CD4-positive, alpha-beta memory T cell (primary cell): ENCODE results near the gene TMEM40. TPM values are rescaled to one million over a fixed set of nuclear protein-coding genes. Genes with fewer than 3 reads are reported as not detected.

Experiments used
- CTCF ChIA-PET: fragments of 350-600 bp; sonication (Branson Sonifier 250); formaldehyde crosslinking; loops from one replicate; lab custom pipeline; 2021; ENCODE audit warnings: inconsistent platforms; ENCODE audit not compliant: partially characterized antibody; lab: Charles Lee
- POLR2A ChIA-PET: fragments of 350-600 bp; sonication (Branson Sonifier 250); formaldehyde crosslinking; loops from one replicate; lab custom pipeline; 2021; ENCODE audit not compliant: partially characterized antibody; lab: Charles Lee
- DNase-seq, 5 donors: peaks; one replicate each; pipeline versions ENCODE4 v3.0.0 to v3.0.0-alpha.2; 2020 to 2022; ENCODE audit warnings: mixed read lengths in 1 of 5
- H3K27ac ChIP-seq: one replicate; pipeline ENCODE4 v1.7.0; 2013; ENCODE audit warnings: low read depth, low read length
- H3K27me3 ChIP-seq: 2 replicates; pipeline ENCODE4 v1.7.0; 2013; ENCODE audit warnings: mild to moderate bottlenecking, low read length, moderate library complexity; ENCODE audit not compliant: insufficient read depth
- H3K36me3 ChIP-seq: 2 replicates; pipeline ENCODE4 v1.7.0; 2013; ENCODE audit warnings: mild to moderate bottlenecking, low read length, moderate library complexity; ENCODE audit not compliant: insufficient read depth
- H3K4me1 ChIP-seq: 2 replicates; pipeline ENCODE4 v1.7.0; 2013; ENCODE audit warnings: mild to moderate bottlenecking, low read length, moderate library complexity; ENCODE audit not compliant: insufficient read depth
- H3K4me3 ChIP-seq, 2 donors: one replicate each; pipeline ENCODE4 v1.7.0; 2013; ENCODE audit warnings: low read length in 2 of 2, mild to moderate bottlenecking in 1 of 2
- H3K9me3 ChIP-seq, 2 donors: one replicate each; pipeline ENCODE4 v1.7.0; 2013; ENCODE audit warnings: low read length in 2 of 2, control low read depth in 1 of 2; ENCODE audit not compliant: control insufficient read depth in 1 of 2
- H3K27ac Mint-ChIP-seq, 7 donors: one replicate each; pipeline ENCODE4 v1.8.0; 2020 to 2021; ENCODE audit warnings: mixed read lengths in 7 of 7, mild to moderate bottlenecking in 6 of 7, inconsistent platforms in 3 of 7, moderate library complexity in 3 of 7
- H3K27me3 Mint-ChIP-seq, 2 donors: one replicate each; pipeline ENCODE4 v1.8.0; 2020 to 2021; ENCODE audit warnings: mixed read lengths in 2 of 2
- H3K36me3 Mint-ChIP-seq, 2 donors: one replicate each; pipeline ENCODE4 v1.8.0; 2020 to 2021; ENCODE audit warnings: mixed read lengths in 2 of 2, inconsistent platforms in 1 of 2, mild to moderate bottlenecking in 1 of 2
- H3K4me1 Mint-ChIP-seq, 4 donors: one replicate each; pipeline ENCODE4 v1.8.0; 2020 to 2021; ENCODE audit warnings: mixed read lengths in 4 of 4, mild to moderate bottlenecking in 1 of 4
- H3K4me3 Mint-ChIP-seq, 8 donors: one replicate each; pipeline ENCODE4 v1.8.0; 2020 to 2021; ENCODE audit warnings: mixed read lengths in 8 of 8, mild to moderate bottlenecking in 7 of 8, moderate library complexity in 6 of 8, inconsistent platforms in 3 of 8
- H3K9me3 Mint-ChIP-seq, 8 donors: one replicate each; pipeline ENCODE4 v1.8.0; 2020 to 2021; ENCODE audit warnings: mixed read lengths in 8 of 8, mild to moderate bottlenecking in 5 of 8, inconsistent platforms in 3 of 8, moderate library complexity in 1 of 8
- intact Hi-C: fragments of 100-400 bp; cut with micrococcal nuclease; formaldehyde crosslinking; loops from one replicate; pipeline ENCODE4 v1.15.1; 2023
- polyA plus RNA-seq, 2 donors: library from polyadenylated mRNA; unstranded; fragments of 300-500 nt; fragmentation: Illumina TruSeq; gene quantifications; one replicate each; pipeline ENCODE4 v1.2.3, GENCODE V29; 2021
- total RNA-seq, 2 experiments: library from RNA; stranded (reverse); gene quantifications; one replicate each; pipeline ENCODE4 v1.2.3, GENCODE V29; 2021

The TMEM40 gene
- total and polyA plus RNA-seq, 4 experiments from 2014 or later = not detected

- Mint-ChIP-seq H3K4me3 (no peak overlapping the region), H3K27me3 (peaks cover 6 to 9% of the 10 kb centered on the region in 2 donors), H3K4me1 (peaks cover 0 to 1% (median 0%) of the 10 kb centered on the region in 4 donors), H3K9me3 (no peaks in the 10 kb centered on the region), H3K36me3 (no peaks in the 10 kb centered on the region), H3K27ac (no peak overlapping the region)
- ChIA-PET CTCF (interaction anchor here (1.0 to 1.1 kb wide), 2 partner anchors 13 to 69 kb away, joined by 3 to 5 read pairs; no protein-coding TSS in a partner anchor), POLR2A (no interaction called here)
- Histone ChIP-seq H3K27ac (no peak overlapping the region), H3K4me1 (no peaks in the 10 kb centered on the region), H3K36me3 (no peaks in the 10 kb centered on the region), H3K4me3 (no peak overlapping the region), H3K9me3 (no peaks in the 10 kb centered on the region), H3K27me3 (no peaks in the 10 kb centered on the region)
- DNase-seq = no peak
- intact Hi-C loops = no loop called here
Observed at GRCh38 chr3:12775226-12775625, 16.2 kb upstream of the TMEM40 start.

DNA sequence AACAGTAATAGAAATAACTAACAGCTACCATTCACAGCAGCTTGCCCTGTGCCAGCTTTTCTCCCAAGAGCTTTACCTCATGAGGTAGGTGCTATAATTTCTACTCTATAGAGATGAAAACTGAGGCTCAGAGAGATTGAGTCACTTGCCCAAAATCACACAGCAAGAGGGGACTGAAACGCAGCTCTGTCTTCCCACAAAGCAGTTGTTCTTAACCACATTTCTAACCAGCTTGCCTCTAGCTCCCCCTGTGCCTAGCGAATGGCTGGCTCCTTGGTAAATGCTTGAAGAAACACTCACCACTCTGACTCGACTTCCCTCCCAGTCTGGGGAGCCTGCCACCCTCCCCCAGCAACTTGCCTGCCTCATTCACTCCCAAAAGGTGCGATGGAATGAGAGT, 15.6 kb upstream of the TMEM40 start:
- POLR2A ChIA-PET = no interaction called here

GRCh38 chr3:12773710-12774086, 14.6 kb upstream of the TMEM40 start:
- Mint-ChIP-seq H3K9me3 (no peaks in the 10 kb centered on the region), H3K4me1 (peaks cover 0 to 1% (median 0%) of the 10 kb centered on the region in 4 donors), H3K27me3 (peaks cover 6 to 9% of the 10 kb centered on the region in 2 donors), H3K36me3 (no peaks in the 10 kb centered on the region), H3K27ac (no peak overlapping the region), H3K4me3 (no peak overlapping the region)
- POLR2A ChIA-PET = no interaction called here
- no peaks in the 10 kb centered on the region for H3K27me3 ChIP-seq
- no peak overlapping the region for H3K27ac ChIP-seq
- H3K4me3 ChIP-seq = no peak overlapping the region
- no peaks in the 10 kb centered on the region for H3K4me1 ChIP-seq
- DNase-seq = no peak
- intact Hi-C loops = no loop called here
- CTCF ChIA-PET = no interaction called here
- no peaks in the 10 kb centered on the region for H3K9me3 ChIP-seq
- no peaks in the 10 kb centered on the region for H3K36me3 ChIP-seq

More for the DNA sequence above, 15.6 kb upstream of the TMEM40 start:
- no peak for DNase-seq
- no peaks in the 10 kb centered on the region for H3K4me1 ChIP-seq
- H3K4me3 ChIP-seq = no peak overlapping the region
- no peak overlapping the region for H3K4me3 Mint-ChIP-seq
- peaks cover 0 to 1% (median 0%) of the 10 kb centered on the region in 4 donors for H3K4me1 Mint-ChIP-seq
- CTCF ChIA-PET = interaction anchor here (1.0 to 1.1 kb wide), 2 partner anchors 13 to 68 kb away, joined by 3 to 5 read pairs; no protein-coding TSS in a partner anchor
- H3K27ac ChIP-seq = no peak overlapping the region
- intact Hi-C loops = no loop called here
- H3K27me3 Mint-ChIP-seq = peaks cover 6 to 9% of the 10 kb centered on the region in 2 donors
- H3K27ac Mint-ChIP-seq = no peak overlapping the region
- H3K9me3 Mint-ChIP-seq = no peaks in the 10 kb centered on the region
- H3K36me3 ChIP-seq = no peaks in the 10 kb centered on the region
- no peaks in the 10 kb centered on the region for H3K9me3 ChIP-seq
- H3K27me3 ChIP-seq = no peaks in the 10 kb centered on the region
- H3K36me3 Mint-ChIP-seq = no peaks in the 10 kb centered on the region

DNA sequence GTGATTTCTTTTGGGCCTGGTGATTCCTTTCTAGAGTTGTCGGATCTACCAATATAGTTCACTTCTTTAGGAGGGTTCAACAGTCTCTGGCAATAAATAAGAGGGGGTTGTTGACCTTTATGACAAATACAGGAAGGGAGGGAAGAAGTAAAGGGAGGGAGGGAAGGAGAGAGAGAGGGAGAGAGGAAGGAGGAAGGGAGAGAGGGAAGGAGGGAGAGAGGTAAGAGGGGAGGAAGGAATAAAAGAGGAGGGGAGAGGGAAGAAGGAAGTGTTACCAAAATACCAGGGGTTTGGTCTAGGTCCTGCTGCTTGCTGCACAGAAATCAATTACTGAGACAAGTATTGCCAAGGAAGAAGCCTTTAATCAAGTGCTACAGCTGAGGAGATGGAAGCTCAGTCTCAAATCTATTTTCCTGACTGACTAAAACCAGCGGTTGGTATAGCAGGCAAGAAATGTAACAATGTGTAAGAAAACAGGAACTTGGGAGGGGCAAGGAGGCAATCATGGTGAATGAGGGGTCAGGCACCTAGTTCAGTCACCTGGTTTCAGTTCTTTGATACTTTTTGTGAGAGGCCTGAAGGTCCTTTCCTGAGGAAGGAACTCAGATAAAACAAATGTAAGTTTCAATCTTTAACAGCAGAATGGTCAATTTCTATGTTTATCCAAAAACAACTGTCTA, 14.1 kb upstream of the TMEM40 start:
- H3K27ac ChIP-seq = no peak overlapping the region
- Mint-ChIP-seq H3K27ac (no peak overlapping the region), H3K27me3 (peaks cover 6 to 9% of the 10 kb centered on the region in 2 donors), H3K9me3 (no peaks in the 10 kb centered on the region), H3K4me1 (peaks cover 0 to 1% (median 0%) of the 10 kb centered on the region in 4 donors), H3K4me3 (no peak overlapping the region), H3K36me3 (no peaks in the 10 kb centered on the region)
- no peaks in the 10 kb centered on the region for H3K27me3 ChIP-seq
- H3K4me1 ChIP-seq = no peaks in the 10 kb centered on the region
- H3K9me3 ChIP-seq = no peaks in the 10 kb centered on the region
- CTCF ChIA-PET = no interaction called here
- POLR2A ChIA-PET = no interaction called here
- no peak overlapping the region for H3K4me3 ChIP-seq
- intact Hi-C loops = no loop called here
- no peak for DNase-seq
- H3K36me3 ChIP-seq = no peaks in the 10 kb centered on the region

- Histone ChIP-seq H3K4me1 (no peaks in the 10 kb centered on the region), H3K36me3 (no peaks in the 10 kb centered on the region), H3K4me3 (no peak overlapping the region), H3K27me3 (no peaks in the 10 kb centered on the region), H3K9me3 (no peaks in the 10 kb centered on the region), H3K27ac (no peak overlapping the region)
- POLR2A ChIA-PET = no interaction called here
- Mint-ChIP-seq H3K4me1 (peaks cover 0 to 1% (median 0%) of the 10 kb centered on the region in 4 donors), H3K4me3 (no peak overlapping the region), H3K27ac (no peak overlapping the region), H3K9me3 (no peaks in the 10 kb centered on the region), H3K36me3 (no peaks in the 10 kb centered on the region), H3K27me3 (peaks cover 6 to 9% of the 10 kb centered on the region in 2 donors)
- intact Hi-C loops = no loop called here
- CTCF ChIA-PET = no interaction called here
- no peak for DNase-seq
Observed at GRCh38 chr3:12772462-12772861, 13.4 kb upstream of the TMEM40 start.

- ChIA-PET CTCF (no interaction called here), POLR2A (no interaction called here)
- Mint-ChIP-seq H3K27ac (no peak overlapping the region), H3K4me3 (no peak overlapping the region), H3K36me3 (no peaks in the 10 kb centered on the region), H3K9me3 (no peaks in the 10 kb centered on the region), H3K27me3 (peaks cover 6% of the 10 kb centered on the region in 2 donors), H3K4me1 (peaks cover 0 to 1% (median 0%) of the 10 kb centered on the region in 4 donors)
- H3K9me3 ChIP-seq = no peaks in the 10 kb centered on the region
- no peak overlapping the region for H3K27ac ChIP-seq
- no peaks in the 10 kb centered on the region for H3K27me3 ChIP-seq
- no peaks in the 10 kb centered on the region for H3K36me3 ChIP-seq
- no peak for DNase-seq
- no peaks in the 10 kb centered on the region for H3K4me1 ChIP-seq
- intact Hi-C loops = no loop called here
- H3K4me3 ChIP-seq = no peak overlapping the region
Observed at GRCh38 chr3:12771236-12771635, 12.2 kb upstream of the TMEM40 start.

DNA sequence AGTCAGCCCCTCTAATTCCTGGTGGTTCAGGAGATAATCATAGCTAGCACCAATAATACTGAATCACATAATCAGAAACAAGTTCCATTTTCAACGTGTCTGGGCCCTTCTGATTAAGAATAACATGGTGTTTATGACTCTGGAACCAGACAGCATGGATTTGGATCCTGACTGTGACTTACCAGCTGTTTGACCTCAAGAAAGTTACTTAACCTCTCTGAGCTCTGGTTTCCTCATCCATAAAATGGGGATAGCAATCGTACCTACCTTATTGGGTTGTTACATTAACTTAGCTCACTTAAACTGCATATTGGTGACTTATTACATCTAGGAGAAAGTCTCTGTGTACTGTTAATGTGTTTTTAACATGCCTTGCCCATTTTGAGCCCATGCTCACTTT, 10.7 kb upstream of the TMEM40 start:
- Histone ChIP-seq H3K9me3 (no peaks in the 10 kb centered on the region), H3K4me1 (no peaks in the 10 kb centered on the region), H3K4me3 (no peak overlapping the region), H3K36me3 (no peaks in the 10 kb centered on the region), H3K27ac (no peak overlapping the region), H3K27me3 (no peaks in the 10 kb centered on the region)
- Mint-ChIP-seq H3K4me3 (no peak overlapping the region), H3K27me3 (peaks cover 6% of the 10 kb centered on the region in 2 donors), H3K4me1 (peaks cover 0 to 1% (median 0%) of the 10 kb centered on the region in 4 donors), H3K27ac (no peak overlapping the region), H3K36me3 (no peaks in the 10 kb centered on the region), H3K9me3 (no peaks in the 10 kb centered on the region)
- intact Hi-C loops = no loop called here
- POLR2A ChIA-PET = no interaction called here
- no peak for DNase-seq
- CTCF ChIA-PET = no interaction called here
